ENCODE results near the gene FFAR1. TPM values are rescaled to one million over a fixed set of nuclear protein-coding genes. Genes with fewer than 3 reads are reported as not detected.

Gene FFAR1
- total RNA-seq, 4 donors from 2014 or later: not detected

- 93% methylated on average over 30 of the region's 47 CpGs for WGBS
- peaks cover 23% of the 10 kb centered on the region for H3K27me3 ChIP-seq
- H3K4me3 ChIP-seq: no peak overlapping the region
- peaks cover 8% of the 10 kb centered on the region for H3K4me1 ChIP-seq
- no peaks in the 10 kb centered on the region for H3K9me3 ChIP-seq
- DNase-seq (ENCODE audit: low spot score in 2 of 2): peak in 1 of 2 donors; percentile 47
- H3K27ac ChIP-seq: no peak overlapping the region
- TF ChIP-seq POLR2AphosphoS5 (IDR thresholded peaks at IDR 0.05): no peak
- no peak for TF ChIP-seq EP300 (IDR thresholded peaks at IDR 0.05)
- H3K36me3 ChIP-seq: no peaks in the 10 kb centered on the region
Observed at GRCh38 chr19:35351411-35352176, 3.9 kb downstream of the FFAR1 start.

GRCh38 chr19:35352177-35352447, 4.4 kb downstream of the FFAR1 start:
- TF ChIP-seq POLR2AphosphoS5 (IDR thresholded peaks at IDR 0.05) (no peak), EP300 (IDR thresholded peaks at IDR 0.05) (no peak), POLR2A (IDR thresholded peaks at IDR 0.05) (no peak), CTCF (IDR thresholded peaks at IDR 0.05) (no peak)
- no peaks in the 10 kb centered on the region for H3K36me3 ChIP-seq
- H3K27me3 ChIP-seq: peaks cover 20% of the 10 kb centered on the region
- DNase-seq (ENCODE audit: low spot score in 2 of 2): no peak
- H3K9me3 ChIP-seq: no peaks in the 10 kb centered on the region
- no peak overlapping the region for H3K27ac ChIP-seq
- 79% methylated on average over 14 of the region's 18 CpGs for WGBS
- H3K4me3 ChIP-seq: no peak overlapping the region
- H3K4me1 ChIP-seq: peaks cover 8% of the 10 kb centered on the region

GRCh38 chr19:35352448-35353304, 5.0 kb downstream of the FFAR1 start:
- TF ChIP-seq EP300 (IDR thresholded peaks at IDR 0.05): no peak
- TF ChIP-seq CTCF (IDR thresholded peaks at IDR 0.05): peak; percentile 75 to 81
- 20% methylated on average over 25 of the region's 32 CpGs for WGBS
- peak in 1 of 2 donors; percentile 70 for DNase-seq (ENCODE audit: low spot score in 2 of 2)

GRCh38 chr19:35353635-35354034, 5.9 kb downstream of the FFAR1 start:
- Histone ChIP-seq H3K9me3 (no peaks in the 10 kb centered on the region), H3K36me3 (no peaks in the 10 kb centered on the region), H3K27me3 (peaks cover 28% of the 10 kb centered on the region), H3K4me1 (peaks cover 17% of the 10 kb centered on the region), H3K4me3 (no peak overlapping the region), H3K27ac (no peak overlapping the region)
- WGBS: 64% methylated on average over 9 of the region's 9 CpGs
- peak in 1 of 2 donors; percentile 20 for DNase-seq (ENCODE audit: low spot score in 2 of 2)
- TF ChIP-seq EP300 (IDR thresholded peaks at IDR 0.05) (no peak), CTCF (IDR thresholded peaks at IDR 0.05) (no peak), POLR2A (IDR thresholded peaks at IDR 0.05) (no peak), POLR2AphosphoS5 (IDR thresholded peaks at IDR 0.05) (no peak)

More at GRCh38 chr19:35352448-35353304, 5.0 kb downstream of the FFAR1 start:
- Histone ChIP-seq H3K27me3 (peaks cover 21% of the 10 kb centered on the region), H3K9me3 (no peaks in the 10 kb centered on the region), H3K36me3 (no peaks in the 10 kb centered on the region), H3K4me3 (no peak overlapping the region), H3K27ac (no peak overlapping the region), H3K4me1 (peaks cover 10% of the 10 kb centered on the region)

- peak in 1 of 2 donors; percentile 29 for DNase-seq (ENCODE audit: low spot score in 2 of 2)
- Histone ChIP-seq H3K27me3 (peaks cover 28% of the 10 kb centered on the region), H3K4me3 (no peak overlapping the region), H3K9me3 (no peaks in the 10 kb centered on the region), H3K36me3 (no peaks in the 10 kb centered on the region), H3K4me1 (peaks cover 17% of the 10 kb centered on the region), H3K27ac (no peak overlapping the region)
- TF ChIP-seq CTCF (IDR thresholded peaks at IDR 0.05) (no peak), POLR2A (IDR thresholded peaks at IDR 0.05) (no peak), EP300 (IDR thresholded peaks at IDR 0.05) (no peak), POLR2AphosphoS5 (IDR thresholded peaks at IDR 0.05) (no peak)
- 81% methylated on average over 8 of the region's 8 CpGs for WGBS
Observed at GRCh38 chr19:35354898-35355297, 7.2 kb downstream of the FFAR1 start.
